HepG2 (cell line): Measurements from ENCODE around the gene SETD1A. TPM values are rescaled to one million over a fixed set of nuclear protein-coding genes. Genes with fewer than 3 reads are reported as not detected.

Source experiments
- ATAC-seq: fragments of 200-7000 bp; cut with Tn5 transposase; 3 replicates; pipeline ENCODE4 v1.9.1; 2020; ENCODE audit warnings: mild to moderate bottlenecking, moderate library complexity
- BruUV-seq: library from RNA; stranded (reverse); fragments of 400-500 nt; replicated peaks from 2 replicates; lab custom pipeline; 2021; lab: Mats Ljungman, UMichigan
- CTCF ChIA-PET: fragments of 300-600 bp; formaldehyde crosslinking; extraction: SDS; loops from one replicate; lab custom pipeline; 2021; ENCODE audit warnings: low total read pairs, inconsistent platforms, low intra/inter-chr PET ratio; lab: Yijun Ruan, JAX
- POLR2A ChIA-PET: fragments of 350-600 bp; sonication (Branson Sonifier 250); formaldehyde crosslinking; loops from one replicate; lab custom pipeline; 2020; ENCODE audit warnings: antibody characterized with exemption, inconsistent platforms; lab: Yijun Ruan, JAX
- DNase-seq: peaks from one replicate; pipeline ENCODE4 v3.0.0-alpha.2; 2015; ENCODE audit warnings: low spot score
- FAIRE-seq: peaks from 3 replicates; lab custom pipeline; 2011; peaks lifted over from hg19 to GRCh38; lab: Jason Lieb, UNC
- H2AFZ ChIP-seq: one replicate; pipeline ENCODE4 v1.6.1; 2011; ENCODE audit warnings: low read length, inconsistent platforms
- H3K27ac ChIP-seq: fragments of 300-600 bp; 3 replicates; pipeline ENCODE4 v1.8.0; 2011; ENCODE audit warnings: mixed run types, mild to moderate bottlenecking, mixed read lengths, low read length, inconsistent platforms; ENCODE audit not compliant: insufficient read depth; ENCODE audit errors: extremely low read length
- H3K27me3 ChIP-seq, 2 experiments: fragments of 200-600 bp in 1 of 2; 2 replicates in 1 of 2; 3 replicates in 1 of 2; pipeline versions ENCODE4 v1.6.0 to v1.8.0; 2011; ENCODE audit warnings: low read length in 2 of 2, mild to moderate bottlenecking in 2 of 2, moderate library complexity in 2 of 2, inconsistent platforms in 1 of 2; ENCODE audit not compliant: insufficient read depth in 2 of 2, control insufficient read depth in 1 of 2
- H3K36me3 ChIP-seq, 2 experiments: fragments of 200-600 bp in 1 of 2; replicated peaks in 1 of 2; 2 replicates in 1 of 2; 3 replicates in 1 of 2; pipeline versions ENCODE4 v1.5.1 to v1.8.0; 2011; ENCODE audit warnings: low read length in 2 of 2, inconsistent platforms in 1 of 2; ENCODE audit not compliant: insufficient read depth in 2 of 2, control insufficient read depth in 1 of 2
- H3K4me1 ChIP-seq: 2 replicates; pipeline ENCODE4 v1.5.1; 2012; ENCODE audit warnings: low read length, inconsistent platforms; ENCODE audit not compliant: insufficient read depth
- H3K4me2 ChIP-seq: 2 replicates; pipeline ENCODE4 v1.6.0; 2011; ENCODE audit warnings: low read depth, low read length, inconsistent platforms
- H3K4me3 ChIP-seq, 3 experiments: fragments of 200-600 bp in 1 of 3; sonication (generic), shearing (Covaris generic) in 1 of 3; replicated peaks in 1 of 3; 2 replicates each; pipeline ENCODE4 v1.5.1; 2011 to 2016; ENCODE audit warnings: low read length in 3 of 3, inconsistent platforms in 2 of 3, low read depth in 2 of 3, mild to moderate bottlenecking in 2 of 3, control low read depth in 1 of 3, mixed read lengths in 1 of 3; ENCODE audit not compliant: insufficient read depth in 1 of 3
- H3K79me2 ChIP-seq: one replicate; pipeline ENCODE4 v1.6.1; 2011; ENCODE audit warnings: low read length, inconsistent platforms; ENCODE audit not compliant: insufficient read depth
- H3K9ac ChIP-seq: 2 replicates; pipeline ENCODE4 v1.6.0; 2011; ENCODE audit warnings: mild to moderate bottlenecking, low read depth, low read length, inconsistent platforms; ENCODE audit not compliant: insufficient read depth
- H3K9me3 ChIP-seq: 2 replicates; pipeline ENCODE4 v1.5.1; 2012; ENCODE audit warnings: mild to moderate bottlenecking, low read length
- H4K20me1 ChIP-seq: 2 replicates; pipeline ENCODE4 v1.6.0; 2011; ENCODE audit warnings: inconsistent platforms, mild to moderate bottlenecking, low read length, moderate library complexity; ENCODE audit not compliant: insufficient read depth
- CCDC6 ChIP-seq: sonication (generic); formaldehyde crosslinking; IDR thresholded peaks from 2 replicates; pipeline ENCODE4 v1.8.1; 2022; ENCODE audit warnings: mild to moderate bottlenecking, missing genetic modification reagents, moderate library complexity
- FOXA1 ChIP-seq, 2 experiments: fragments of 450-650 bp in 1 of 2; sonication (generic) in 1 of 2; formaldehyde crosslinking in 1 of 2; IDR thresholded peaks; 2 replicates each; pipeline versions ENCODE4 v1.4.0 to v1.6.1; 2016 to 2020; ENCODE audit warnings: missing genetic modification reagents in 1 of 2
- FOXO1 ChIP-seq: sonication (generic); formaldehyde crosslinking; IDR thresholded peaks from 2 replicates; pipeline ENCODE4 v1.4.0; 2020; ENCODE audit warnings: missing genetic modification reagents
- HHEX ChIP-seq: IDR thresholded peaks from 2 replicates; pipeline ENCODE4 v1.6.1; 2016; ENCODE audit warnings: control low read depth
- RARG ChIP-seq: sonication (generic); formaldehyde crosslinking; IDR thresholded peaks from 2 replicates; pipeline ENCODE4 v1.4.0; 2020; ENCODE audit warnings: low read depth, mild to moderate bottlenecking, missing genetic modification reagents
- RBFOX2 ChIP-seq: fragments of 200-400 bp; formaldehyde crosslinking; IDR thresholded peaks from 2 replicates; pipeline ENCODE4 v1.6.1; 2017; ENCODE audit warnings: low read depth, mild to moderate bottlenecking, low read length
- RFX5 ChIP-seq: IDR thresholded peaks from 2 replicates; pipeline ENCODE4 v1.6.1; 2011; ENCODE audit warnings: low read depth, low read length, improper control_type of control experiment
- SATB2 ChIP-seq: sonication (generic); formaldehyde crosslinking; IDR thresholded peaks from 2 replicates; pipeline ENCODE4 v1.5.0; 2020; ENCODE audit warnings: missing genetic modification reagents
- TARDBP ChIP-seq: sonication (generic); formaldehyde crosslinking; IDR thresholded peaks from 2 replicates; pipeline ENCODE4 v1.8.0; 2022; ENCODE audit warnings: mild to moderate bottlenecking, missing genetic modification reagents
- THYN1 ChIP-seq: sonication (generic); formaldehyde crosslinking; IDR thresholded peaks from 2 replicates; pipeline ENCODE4 v1.8.1; 2023; ENCODE audit warnings: low read depth, mild to moderate bottlenecking, moderate library complexity, missing genetic modification reagents, borderline replicate concordance
- ZC3H13 ChIP-seq: sonication (generic); formaldehyde crosslinking; IDR thresholded peaks from 2 replicates; pipeline ENCODE4 v1.8.1; 2023; ENCODE audit warnings: mild to moderate bottlenecking, missing genetic modification reagents, moderate library complexity
- ZNF207 ChIP-seq: fragments of 450-650 bp; IDR thresholded peaks from 2 replicates; pipeline ENCODE4 v1.6.1; 2016; ENCODE audit warnings: antibody characterized with exemption, borderline replicate concordance
- ZNF781 ChIP-seq: sonication (generic); formaldehyde crosslinking; IDR thresholded peaks from 2 replicates; pipeline ENCODE4 v1.5.1; 2020; ENCODE audit warnings: borderline replicate concordance, mild to moderate bottlenecking, missing genetic modification reagents; ENCODE audit errors: not compliant biosample characterization
- WGBS: methylation state at CpG from one replicate; pipeline ENCODE4 v1.1.6; 2017; ENCODE audit warnings: low lambda C conversion rate; 5-methylcytosine and 5-hydroxymethylcytosine counted together
- in situ Hi-C: cut with HindIII; loops from 2 replicates; pipeline ENCODE4 v1.10.0; 2017; ENCODE audit warnings: low pct_unique_long_range_greater_than_20kb; ENCODE audit not compliant: extremely low pct_ligation_motif_present
- intact Hi-C: fragments of 100-400 bp; cut with micrococcal nuclease; formaldehyde crosslinking; loops from one replicate; pipeline ENCODE4 v1.10.0; 2022; ENCODE audit not compliant: unreplicated experiment
- polyA plus RNA-seq, 8 experiments: library from polyadenylated mRNA; depleted of rRNA in 3 of 8; stranded (reverse) in 7 of 8; unstranded in 1 of 8; fragments of >200 nt; fragmentation: Illumina TruSeq in 4 of 8; extraction: Trizol in 4 of 8; gene quantifications; 2 replicates each; pipeline versions ENCODE4 v1.2.1 to v1.2.3, GENCODE V29; 2011 to 2016; ENCODE audit warnings: low read depth in 4 of 8, missing spikeins in 1 of 8, mixed read lengths in 1 of 8; ENCODE audit not compliant: insufficient read depth in 1 of 8
- total RNA-seq, 5 experiments: library from RNA; depleted of rRNA; stranded (reverse); fragments of >200 nt; fragmentation: Illumina TruSeq; extraction: Trizol; gene quantifications; 2 replicates each; pipeline ENCODE4 v1.2.3, GENCODE V29; 2016; ENCODE audit warnings: low read depth in 1 of 5
- TF ChIP-seq, protein P1 (sequence below): sonication (generic); formaldehyde crosslinking; IDR thresholded peaks from 2 replicates; pipeline ENCODE4 v1.4.0; 2020; ENCODE audit warnings: missing genetic modification reagents
- TF ChIP-seq, protein P2 (sequence below): sonication (generic); formaldehyde crosslinking; IDR thresholded peaks from 2 replicates; pipeline ENCODE4 v1.5.0; 2020; ENCODE audit warnings: missing genetic modification reagents, mild to moderate bottlenecking, borderline replicate concordance
- TF ChIP-seq, protein P3 (sequence below): fragments of 450-650 bp; IDR thresholded peaks from 2 replicates; pipeline ENCODE4 v1.6.1; 2017; ENCODE audit warnings: mild to moderate bottlenecking

The SETD1A gene
- total and polyA plus RNA-seq, 2 of the 13 experiments (the other 11 are each of a cell fraction or from before 2014, with no cell fraction given): 3.8 to 5.6 TPM

DNA sequence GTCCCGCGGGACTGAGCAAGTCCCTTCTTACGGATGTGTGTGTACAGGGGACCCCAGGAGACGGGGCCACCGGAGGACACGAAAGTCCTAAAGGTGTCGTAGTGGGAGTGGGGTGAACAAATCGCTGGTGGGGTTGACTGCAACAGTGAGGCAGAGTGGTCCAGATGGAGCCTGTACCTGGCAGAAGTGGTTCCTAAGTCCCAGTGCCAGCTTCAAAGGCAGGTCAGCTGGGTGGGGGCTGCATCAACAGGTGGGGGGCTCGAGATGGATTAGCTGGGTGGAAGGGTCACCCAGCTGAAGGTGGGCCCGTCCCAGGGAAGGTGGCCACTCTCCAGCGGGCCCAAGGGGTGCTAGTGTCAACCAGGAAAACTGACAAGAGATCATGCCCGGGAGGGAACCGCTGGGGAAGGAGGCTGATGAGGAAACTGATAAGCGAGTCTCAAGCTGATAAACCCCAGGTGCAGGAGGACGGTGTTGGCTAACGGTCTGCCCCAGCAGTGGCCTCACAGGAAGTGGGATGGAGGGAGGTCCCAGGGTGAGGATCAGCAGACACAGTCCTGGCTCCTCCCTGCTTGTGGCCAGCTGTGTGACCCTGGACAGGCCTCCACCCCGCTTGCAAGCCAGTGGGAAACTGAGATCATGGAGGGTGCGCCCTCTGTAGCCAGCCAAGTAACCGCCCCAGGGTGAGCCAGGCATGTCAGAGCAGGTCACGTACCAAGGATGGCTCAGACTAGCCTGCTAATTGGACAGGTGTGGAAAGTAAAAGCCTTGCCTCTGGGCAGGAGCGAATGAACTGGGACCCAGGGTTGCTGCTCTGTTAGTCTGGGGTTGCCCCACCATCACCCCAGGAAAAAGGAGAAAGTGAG lies 7.7 kb upstream of the SETD1A start (continued):
- TF ChIP-seq CCDC6 (CRISPR knock-in tag): peak; percentile 90
- TF ChIP-seq, protein P1, sequence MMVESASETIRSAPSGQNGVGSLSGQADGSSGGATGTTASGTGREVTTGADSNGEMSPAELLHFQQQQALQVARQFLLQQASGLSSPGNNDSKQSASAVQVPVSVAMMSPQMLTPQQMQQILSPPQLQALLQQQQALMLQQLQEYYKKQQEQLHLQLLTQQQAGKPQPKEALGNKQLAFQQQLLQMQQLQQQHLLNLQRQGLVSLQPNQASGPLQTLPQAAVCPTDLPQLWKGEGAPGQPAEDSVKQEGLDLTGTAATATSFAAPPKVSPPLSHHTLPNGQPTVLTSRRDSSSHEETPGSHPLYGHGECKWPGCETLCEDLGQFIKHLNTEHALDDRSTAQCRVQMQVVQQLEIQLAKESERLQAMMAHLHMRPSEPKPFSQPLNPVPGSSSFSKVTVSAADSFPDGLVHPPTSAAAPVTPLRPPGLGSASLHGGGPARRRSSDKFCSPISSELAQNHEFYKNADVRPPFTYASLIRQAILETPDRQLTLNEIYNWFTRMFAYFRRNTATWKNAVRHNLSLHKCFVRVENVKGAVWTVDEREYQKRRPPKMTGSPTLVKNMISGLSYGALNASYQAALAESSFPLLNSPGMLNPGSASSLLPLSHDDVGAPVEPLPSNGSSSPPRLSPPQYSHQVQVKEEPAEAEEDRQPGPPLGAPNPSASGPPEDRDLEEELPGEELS: peak; percentile 66; the same call in 1 of the 2 replicates
- TF ChIP-seq RARG (CRISPR knock-in tag): no peak
- no peak for TF ChIP-seq SATB2 (CRISPR knock-in tag)
- TF ChIP-seq ZC3H13 (CRISPR knock-in tag): peak; percentile 89; the same call in 1 of the 2 replicates
- peak; percentile 17; the same call in 1 of the 2 replicates for TF ChIP-seq HHEX (CRISPR knock-in tag)
- TF ChIP-seq RFX5: 0 out of 2 replicates have a peak, but pooled peaks have one; percentile 40

DNA sequence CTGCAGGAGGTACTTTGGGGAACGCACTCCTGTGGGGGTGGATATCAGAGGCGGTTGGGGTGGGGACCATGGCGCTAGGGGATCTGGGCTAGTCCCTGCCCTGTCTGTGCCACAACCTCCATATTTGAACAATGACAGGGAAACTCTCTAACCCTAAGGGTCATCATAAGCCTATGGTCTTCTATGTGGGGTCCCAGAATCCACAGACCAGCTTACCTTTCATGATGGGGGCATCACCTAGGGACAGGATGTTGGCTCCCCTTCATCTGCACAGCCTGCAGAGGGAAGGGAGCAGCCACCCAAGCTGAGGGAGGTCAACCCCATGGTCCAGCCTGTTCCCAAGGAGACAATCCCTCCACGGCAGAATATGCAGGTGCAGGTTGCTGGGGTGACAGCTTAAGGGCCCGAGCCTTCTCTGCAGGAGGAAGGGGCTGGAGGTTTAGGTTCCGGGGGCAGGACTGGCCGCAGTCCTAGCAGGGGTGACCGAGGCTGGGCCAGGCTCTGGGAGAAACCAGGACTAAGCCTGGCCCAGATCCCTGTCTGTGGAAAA lies 7.0 kb upstream of the SETD1A start:
- FAIRE-seq (no peak), ATAC-seq (no peak), DNase-seq (no peak)
- Histone ChIP-seq H3K27ac (peak overlapping the region; percentile 74), H3K4me1 (peaks cover 52% of the 10 kb centered on the region), H3K4me2 (peak overlapping the region; percentile 98), H4K20me1 (no peaks in the 10 kb centered on the region), H3K9ac (peak overlapping the region; percentile 91), H3K79me2 (peaks cover 5% of the 10 kb centered on the region), H3K27me3 (no peaks in the 10 kb centered on the region; a peak in 1 of 5 replicates), H2AFZ (no peak overlapping the region), H3K9me3 (no peaks in the 10 kb centered on the region), H3K36me3 (0 out of 5 replicates have a peak, but pooled peaks cover 0 to 4% of the 10 kb centered on the region in 2 experiments), H3K4me3 (peak overlapping the region; percentile 74 to 93 (median 88); a peak in 5 of 6 replicates)
- no TSS peak for BruUV-seq
- intact Hi-C loops: loop anchor here (10.0 kb wide), 2 partner anchors 144 to 194 kb away; partner anchors contain the start of gene VKORC1
- ChIA-PET CTCF (no interaction called here), POLR2A (interaction anchor here (0.6 to 2.1 kb wide), 15 partner anchors 9 to 501 kb away, joined by 3 to 8 read pairs (median 5); partner anchors contain the start of genes FBXL19, KAT8, ZNF646 and ZNF668)
- WGBS: 93% methylated on average over 6 of the region's 8 CpGs
- in situ Hi-C loops: no loop called here
- TF ChIP-seq RBFOX2: no peak
- no peak for TF ChIP-seq ZNF207
- TF ChIP-seq, protein P2, sequence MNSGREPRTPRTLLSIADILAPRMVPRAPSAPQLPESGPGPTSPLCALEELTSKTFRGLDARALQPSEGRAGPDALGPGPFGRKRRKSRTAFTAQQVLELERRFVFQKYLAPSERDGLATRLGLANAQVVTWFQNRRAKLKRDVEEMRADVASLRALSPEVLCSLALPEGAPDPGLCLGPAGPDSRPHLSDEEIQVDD (CRISPR knock-in tag): no peak
- TF ChIP-seq, protein P3, sequence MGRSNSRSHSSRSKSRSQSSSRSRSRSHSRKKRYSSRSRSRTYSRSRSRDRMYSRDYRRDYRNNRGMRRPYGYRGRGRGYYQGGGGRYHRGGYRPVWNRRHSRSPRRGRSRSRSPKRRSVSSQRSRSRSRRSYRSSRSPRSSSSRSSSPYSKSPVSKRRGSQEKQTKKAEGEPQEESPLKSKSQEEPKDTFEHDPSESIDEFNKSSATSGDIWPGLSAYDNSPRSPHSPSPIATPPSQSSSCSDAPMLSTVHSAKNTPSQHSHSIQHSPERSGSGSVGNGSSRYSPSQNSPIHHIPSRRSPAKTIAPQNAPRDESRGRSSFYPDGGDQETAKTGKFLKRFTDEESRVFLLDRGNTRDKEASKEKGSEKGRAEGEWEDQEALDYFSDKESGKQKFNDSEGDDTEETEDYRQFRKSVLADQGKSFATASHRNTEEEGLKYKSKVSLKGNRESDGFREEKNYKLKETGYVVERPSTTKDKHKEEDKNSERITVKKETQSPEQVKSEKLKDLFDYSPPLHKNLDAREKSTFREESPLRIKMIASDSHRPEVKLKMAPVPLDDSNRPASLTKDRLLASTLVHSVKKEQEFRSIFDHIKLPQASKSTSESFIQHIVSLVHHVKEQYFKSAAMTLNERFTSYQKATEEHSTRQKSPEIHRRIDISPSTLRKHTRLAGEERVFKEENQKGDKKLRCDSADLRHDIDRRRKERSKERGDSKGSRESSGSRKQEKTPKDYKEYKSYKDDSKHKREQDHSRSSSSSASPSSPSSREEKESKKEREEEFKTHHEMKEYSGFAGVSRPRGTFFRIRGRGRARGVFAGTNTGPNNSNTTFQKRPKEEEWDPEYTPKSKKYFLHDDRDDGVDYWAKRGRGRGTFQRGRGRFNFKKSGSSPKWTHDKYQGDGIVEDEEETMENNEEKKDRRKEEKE: no peak
- peak; percentile 19 for TF ChIP-seq ZNF781 (CRISPR knock-in tag)
- TF ChIP-seq FOXA1 (IDR thresholded peaks at IDR 0.05): no peak
- no peak for TF ChIP-seq FOXA1 (CRISPR knock-in tag; IDR thresholded peaks at IDR 0.05)
- no peak for TF ChIP-seq TARDBP (CRISPR knock-in tag)
- TF ChIP-seq THYN1 (CRISPR knock-in tag): no peak
- no peak for TF ChIP-seq FOXO1 (CRISPR knock-in tag)
